ENCODE measurements around the gene IMP3.

IMP3 gene

GRCh38 chr15:75677465-75678323, 37.7 kb upstream of the IMP3 start:
- TF ChIP-seq CTCF (conservative IDR thresholded peaks at IDR 0.05; ENCODE audit: low read depth, low read length): no peak
- Histone ChIP-seq H4K20me1 (ENCODE audit: insufficient read depth) (no peaks in the 10 kb centered on the region), H3K4me2 (no peak overlapping the region), H3K27me3 (ENCODE audit: insufficient read depth, low read depth) (no peaks in the 10 kb centered on the region; the same call in 1 of the 2 replicates), H2AFZ (ENCODE audit: low read depth) (no peak overlapping the region), H3K9ac (no peak overlapping the region), H3K4me3 (IDR thresholded peaks at IDR 0.05; ENCODE audit: insufficient read depth, low read depth, low read length) (no peak overlapping the region), H3K4me1 (ENCODE audit: low read depth, poor library complexity, severe bottlenecking) (no peaks in the 10 kb centered on the region), H3K36me3 (ENCODE audit: insufficient read depth) (no peaks in the 10 kb centered on the region), H3K79me2 (ENCODE audit: insufficient read depth, low read depth) (no peaks in the 10 kb centered on the region), H3K27ac (no peak overlapping the region)

- Histone ChIP-seq H3K4me2 (no peak overlapping the region), H3K4me1 (ENCODE audit: low read depth, poor library complexity, severe bottlenecking) (no peaks in the 10 kb centered on the region)
Observed at GRCh38 chr15:75676688-75677464, 36.9 kb upstream of the IMP3 start.

GRCh38 chr15:75675579-75676404, 35.8 kb upstream of the IMP3 start:
- H4K20me1 ChIP-seq (ENCODE audit: insufficient read depth): no peaks in the 10 kb centered on the region
- no peak overlapping the region for H3K4me2 ChIP-seq
- no peak overlapping the region for H2AFZ ChIP-seq (ENCODE audit: low read depth)
- no peaks in the 10 kb centered on the region; the same call in 1 of the 2 replicates for H3K27me3 ChIP-seq (ENCODE audit: insufficient read depth, low read depth)
- no peak for TF ChIP-seq CTCF (conservative IDR thresholded peaks at IDR 0.05; ENCODE audit: low read depth, low read length)
- H3K79me2 ChIP-seq (ENCODE audit: insufficient read depth, low read depth): no peaks in the 10 kb centered on the region
- H3K9ac ChIP-seq: no peak overlapping the region
- H3K4me3 ChIP-seq (IDR thresholded peaks at IDR 0.05; ENCODE audit: insufficient read depth, low read depth, low read length): no peak overlapping the region
- H3K27ac ChIP-seq: no peak overlapping the region
- no peaks in the 10 kb centered on the region for H3K4me1 ChIP-seq (ENCODE audit: low read depth, poor library complexity, severe bottlenecking)
- H3K36me3 ChIP-seq (ENCODE audit: insufficient read depth): no peaks in the 10 kb centered on the region

More at GRCh38 chr15:75676688-75677464, 36.9 kb upstream of the IMP3 start:
- Histone ChIP-seq H3K36me3 (ENCODE audit: insufficient read depth) (no peaks in the 10 kb centered on the region), H3K27me3 (ENCODE audit: insufficient read depth, low read depth) (no peaks in the 10 kb centered on the region; the same call in 1 of the 2 replicates), H3K4me3 (IDR thresholded peaks at IDR 0.05; ENCODE audit: insufficient read depth, low read depth, low read length) (no peak overlapping the region), H3K79me2 (ENCODE audit: insufficient read depth, low read depth) (no peaks in the 10 kb centered on the region), H4K20me1 (ENCODE audit: insufficient read depth) (no peaks in the 10 kb centered on the region), H2AFZ (ENCODE audit: low read depth) (no peak overlapping the region), H3K27ac (no peak overlapping the region), H3K9ac (no peak overlapping the region)
- no peak for TF ChIP-seq CTCF (conservative IDR thresholded peaks at IDR 0.05; ENCODE audit: low read depth, low read length)

GRCh38 chr15:75674366-75674765, 34.3 kb upstream of the IMP3 start:
- no peaks in the 10 kb centered on the region for H3K36me3 ChIP-seq (ENCODE audit: insufficient read depth)
- H2AFZ ChIP-seq (ENCODE audit: low read depth): no peak overlapping the region
- no peak overlapping the region for H3K4me3 ChIP-seq (IDR thresholded peaks at IDR 0.05; ENCODE audit: insufficient read depth, low read depth, low read length)
- TF ChIP-seq CTCF (conservative IDR thresholded peaks at IDR 0.05; ENCODE audit: low read depth, low read length): no peak
- H3K27me3 ChIP-seq (ENCODE audit: insufficient read depth, low read depth): no peaks in the 10 kb centered on the region; the same call in 1 of the 2 replicates
- no peaks in the 10 kb centered on the region for H3K79me2 ChIP-seq (ENCODE audit: insufficient read depth, low read depth)
- H3K9ac ChIP-seq: no peak overlapping the region
- H3K4me1 ChIP-seq (ENCODE audit: low read depth, poor library complexity, severe bottlenecking): no peaks in the 10 kb centered on the region
- H3K27ac ChIP-seq: no peak overlapping the region
- H3K4me2 ChIP-seq: no peak overlapping the region
- H4K20me1 ChIP-seq (ENCODE audit: insufficient read depth): no peaks in the 10 kb centered on the region

Data from KMS-11 (cell line).